ENCODE data around the gene ZNF182.
"Not testable (repeated sequence)": the region's sequence is repeated elsewhere in the genome, so short reads cannot be mapped to it uniquely, and the experiment has no call there.

The ZNF182 gene

DNA sequence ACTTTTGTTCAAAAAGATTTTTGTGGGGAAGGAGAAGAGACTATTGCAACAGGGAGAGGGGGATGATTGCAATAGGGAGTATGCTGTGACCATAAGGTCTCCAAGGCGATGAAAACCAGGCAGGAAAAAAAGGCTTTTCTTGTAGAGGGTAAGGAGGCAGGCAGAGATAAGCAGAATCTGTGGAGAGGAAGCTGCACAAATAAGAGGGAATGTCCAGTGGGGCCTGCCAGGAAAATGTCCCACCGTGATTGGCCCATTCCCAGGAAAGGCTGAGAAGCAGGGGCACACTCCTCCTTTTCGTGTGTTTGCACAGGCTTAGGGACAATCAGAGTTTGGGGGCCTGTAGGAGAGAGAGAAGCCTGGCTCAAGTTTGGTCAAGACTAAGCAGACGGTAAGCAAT, 32.1 kb upstream of the ZNF182 start:
- H3K9ac ChIP-seq: no peak overlapping the region
- no peaks in the 10 kb centered on the region for H3K4me1 ChIP-seq
- H3K27me3 ChIP-seq (ENCODE audit: control insufficient read depth, insufficient read depth, low read length): no peaks in the 10 kb centered on the region
- no peak overlapping the region for H3K4me2 ChIP-seq (ENCODE audit: low read length)
- TF ChIP-seq, protein P1, sequence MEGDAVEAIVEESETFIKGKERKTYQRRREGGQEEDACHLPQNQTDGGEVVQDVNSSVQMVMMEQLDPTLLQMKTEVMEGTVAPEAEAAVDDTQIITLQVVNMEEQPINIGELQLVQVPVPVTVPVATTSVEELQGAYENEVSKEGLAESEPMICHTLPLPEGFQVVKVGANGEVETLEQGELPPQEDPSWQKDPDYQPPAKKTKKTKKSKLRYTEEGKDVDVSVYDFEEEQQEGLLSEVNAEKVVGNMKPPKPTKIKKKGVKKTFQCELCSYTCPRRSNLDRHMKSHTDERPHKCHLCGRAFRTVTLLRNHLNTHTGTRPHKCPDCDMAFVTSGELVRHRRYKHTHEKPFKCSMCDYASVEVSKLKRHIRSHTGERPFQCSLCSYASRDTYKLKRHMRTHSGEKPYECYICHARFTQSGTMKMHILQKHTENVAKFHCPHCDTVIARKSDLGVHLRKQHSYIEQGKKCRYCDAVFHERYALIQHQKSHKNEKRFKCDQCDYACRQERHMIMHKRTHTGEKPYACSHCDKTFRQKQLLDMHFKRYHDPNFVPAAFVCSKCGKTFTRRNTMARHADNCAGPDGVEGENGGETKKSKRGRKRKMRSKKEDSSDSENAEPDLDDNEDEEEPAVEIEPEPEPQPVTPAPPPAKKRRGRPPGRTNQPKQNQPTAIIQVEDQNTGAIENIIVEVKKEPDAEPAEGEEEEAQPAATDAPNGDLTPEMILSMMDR (IDR thresholded peaks at IDR 0.05): no peak
- H2AFZ ChIP-seq: no peak overlapping the region
- no peak overlapping the region for H3K27ac ChIP-seq
- no peaks in the 10 kb centered on the region for H3K79me2 ChIP-seq
- no peak overlapping the region for H3K4me3 ChIP-seq (ENCODE audit: low read depth, low read length)
- H3K36me3 ChIP-seq (ENCODE audit: control insufficient read depth, insufficient read depth, low read length): no peaks in the 10 kb centered on the region
- H3K9me3 ChIP-seq (ENCODE audit: control insufficient read depth, low read length): no peaks in the 10 kb centered on the region

DNA sequence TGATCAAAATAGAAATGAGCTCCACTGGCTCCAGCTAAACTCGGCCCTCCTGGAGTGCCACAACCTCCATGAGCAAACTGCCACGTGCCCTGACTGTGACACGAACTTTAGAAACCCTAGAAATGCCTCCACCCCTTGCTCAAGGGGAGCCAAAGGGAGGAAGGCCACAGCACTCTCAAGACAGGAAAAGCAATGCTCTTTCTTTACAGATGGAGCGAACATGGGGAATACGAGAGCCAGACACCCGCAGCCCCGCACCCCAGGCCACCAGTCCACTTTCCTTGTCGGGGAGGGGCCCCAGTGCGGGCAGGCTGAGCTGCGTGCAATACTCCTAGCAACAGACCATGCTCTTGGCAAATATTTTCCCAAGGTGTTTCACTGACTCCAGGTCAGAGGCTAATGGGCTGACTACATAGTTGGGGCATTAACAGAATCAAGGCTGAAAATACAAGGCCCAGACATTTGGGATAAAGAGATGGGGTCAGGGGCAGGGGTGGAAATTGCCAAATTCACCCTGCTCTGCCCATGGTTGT, 26.9 kb upstream of the ZNF182 start:
- H3K36me3 ChIP-seq (ENCODE audit: control insufficient read depth, insufficient read depth, low read length); H3K4me2 ChIP-seq (ENCODE audit: low read length); H3K9ac ChIP-seq; H2AFZ ChIP-seq; H3K27ac ChIP-seq; H3K4me1 ChIP-seq; H3K4me3 ChIP-seq (ENCODE audit: low read depth, low read length); H3K79me2 ChIP-seq; H3K27me3 ChIP-seq (ENCODE audit: control insufficient read depth, insufficient read depth, low read length); H3K9me3 ChIP-seq (ENCODE audit: control insufficient read depth, low read length): not testable (repeated sequence)

DNA sequence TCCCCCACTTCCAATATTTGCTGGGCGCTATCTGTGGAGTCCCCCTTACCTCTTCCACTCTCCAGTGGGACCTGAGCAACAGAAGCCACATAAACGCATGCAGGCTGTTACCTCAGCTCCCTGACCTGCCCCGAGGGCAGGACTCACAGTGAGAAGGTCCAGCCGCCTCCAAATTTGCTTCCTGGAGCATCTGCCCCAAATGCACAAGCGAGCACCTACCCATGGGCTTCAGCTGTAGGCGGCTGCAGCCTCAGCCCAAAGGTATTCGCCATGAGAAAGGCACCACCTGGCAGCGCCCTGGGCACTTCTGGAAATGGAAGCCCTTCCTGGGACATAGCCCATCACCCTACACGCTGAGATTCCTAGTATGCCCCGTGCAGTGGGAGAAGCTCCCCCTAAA, 26.4 kb upstream of the ZNF182 start:
- Histone ChIP-seq H3K79me2 (no peaks in the 10 kb centered on the region), H2AFZ (no peak overlapping the region), H3K27ac (no peak overlapping the region), H3K27me3 (ENCODE audit: control insufficient read depth, insufficient read depth, low read length) (no peaks in the 10 kb centered on the region), H3K4me3 (ENCODE audit: low read depth, low read length) (no peak overlapping the region), H3K9me3 (ENCODE audit: control insufficient read depth, low read length) (no peaks in the 10 kb centered on the region), H3K9ac (no peak overlapping the region), H3K36me3 (ENCODE audit: control insufficient read depth, insufficient read depth, low read length) (no peaks in the 10 kb centered on the region), H3K4me1 (no peaks in the 10 kb centered on the region), H3K4me2 (ENCODE audit: low read length) (no peak overlapping the region)
- TF ChIP-seq, protein P1 (IDR thresholded peaks at IDR 0.05): no peak

DNA sequence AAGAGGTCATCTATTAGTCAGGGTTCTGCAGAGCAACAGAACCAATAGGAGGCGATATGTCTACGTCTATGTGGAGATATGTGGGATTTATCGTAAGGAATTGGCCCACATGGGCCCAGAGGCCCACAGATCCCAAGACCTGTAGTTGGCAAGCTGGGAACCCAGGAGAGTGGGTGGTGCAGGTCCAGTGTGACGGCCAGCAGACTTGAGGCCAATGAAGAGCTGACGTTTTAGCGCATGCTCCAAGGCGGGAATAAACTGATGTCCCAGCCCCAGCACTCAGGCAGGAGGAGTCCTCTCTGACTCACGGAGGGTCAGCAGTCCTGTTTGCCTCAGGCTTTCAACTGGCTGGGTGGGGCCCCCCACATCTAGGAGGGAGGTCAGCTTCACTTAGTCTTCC, 24.3 kb upstream of the ZNF182 start:
- H2AFZ ChIP-seq: no peak overlapping the region
- H3K9ac ChIP-seq: no peak overlapping the region
- H3K4me3 ChIP-seq (ENCODE audit: low read depth, low read length): no peak overlapping the region
- H3K9me3 ChIP-seq (ENCODE audit: control insufficient read depth, low read length): no peaks in the 10 kb centered on the region
- H3K27me3 ChIP-seq (ENCODE audit: control insufficient read depth, insufficient read depth, low read length): no peaks in the 10 kb centered on the region
- no peak overlapping the region for H3K27ac ChIP-seq
- TF ChIP-seq, protein P1 (IDR thresholded peaks at IDR 0.05): no peak
- no peak overlapping the region for H3K4me2 ChIP-seq (ENCODE audit: low read length)
- no peaks in the 10 kb centered on the region for H3K4me1 ChIP-seq
- H3K36me3 ChIP-seq (ENCODE audit: control insufficient read depth, insufficient read depth, low read length): no peaks in the 10 kb centered on the region
- no peaks in the 10 kb centered on the region for H3K79me2 ChIP-seq

DNA sequence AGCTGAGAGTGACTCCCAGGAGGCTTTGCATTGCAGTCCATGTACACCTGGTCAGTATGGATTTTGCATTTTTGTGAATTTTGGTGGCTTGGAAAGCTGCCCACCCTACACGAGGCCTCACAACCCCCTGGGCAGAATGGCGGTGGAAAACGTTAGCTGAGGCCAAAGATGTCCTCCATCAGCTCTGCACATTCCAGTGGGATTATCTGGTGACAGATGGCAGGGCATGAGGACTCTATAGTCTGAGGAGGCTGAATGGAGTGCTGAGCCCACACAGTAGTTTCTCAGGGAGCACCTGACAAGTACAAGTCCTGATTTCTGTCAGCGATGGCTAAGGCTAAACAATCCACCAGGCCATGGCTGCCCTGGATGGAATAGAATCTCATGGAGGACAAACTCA, 23.8 kb upstream of the ZNF182 start:
- not testable (repeated sequence) for H3K4me3 ChIP-seq (ENCODE audit: low read depth, low read length); H2AFZ ChIP-seq; H3K9ac ChIP-seq; H3K27me3 ChIP-seq (ENCODE audit: control insufficient read depth, insufficient read depth, low read length); H3K36me3 ChIP-seq (ENCODE audit: control insufficient read depth, insufficient read depth, low read length); H3K4me1 ChIP-seq; H3K9me3 ChIP-seq (ENCODE audit: control insufficient read depth, low read length); H3K79me2 ChIP-seq; H3K4me2 ChIP-seq (ENCODE audit: low read length); H3K27ac ChIP-seq

DNA sequence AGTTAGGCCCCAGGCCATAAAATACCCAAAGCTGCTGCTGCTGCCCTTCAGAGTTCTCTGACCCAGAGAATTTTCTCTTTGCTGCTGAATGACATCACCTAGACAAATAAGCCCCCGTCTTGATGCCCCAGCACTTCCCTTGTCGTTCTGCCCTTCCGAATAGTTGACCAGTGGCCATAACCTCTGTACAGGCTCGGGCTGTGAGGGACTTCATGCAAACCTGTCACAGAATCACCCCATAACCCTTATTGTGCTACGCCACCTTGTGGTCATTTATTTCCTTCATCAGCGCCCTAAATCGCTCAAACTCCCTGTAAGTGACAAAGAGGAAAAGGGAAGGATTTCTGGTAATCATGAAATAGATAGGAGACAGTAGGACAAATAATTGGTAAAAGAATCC, 21.8 kb upstream of the ZNF182 start:
- no peak overlapping the region for H3K27ac ChIP-seq
- no peak overlapping the region for H3K4me2 ChIP-seq (ENCODE audit: low read length)
- H3K4me3 ChIP-seq (ENCODE audit: low read depth, low read length): no peak overlapping the region
- H3K9me3 ChIP-seq (ENCODE audit: control insufficient read depth, low read length): no peaks in the 10 kb centered on the region
- no peak overlapping the region for H3K9ac ChIP-seq
- TF ChIP-seq, protein P1 (IDR thresholded peaks at IDR 0.05): peak; percentile 57
- no peaks in the 10 kb centered on the region for H3K4me1 ChIP-seq
- H3K79me2 ChIP-seq: no peaks in the 10 kb centered on the region
- H3K27me3 ChIP-seq (ENCODE audit: control insufficient read depth, insufficient read depth, low read length): no peaks in the 10 kb centered on the region
- H3K36me3 ChIP-seq (ENCODE audit: control insufficient read depth, insufficient read depth, low read length): no peaks in the 10 kb centered on the region
- H2AFZ ChIP-seq: no peak overlapping the region

Data from parathyroid adenoma (tissue), 2 donors.